GM12801 (cell line): ENCODE results near the gene ZFYVE1.

Experiments
- TF ChIP-seq, protein P1 (sequence below): IDR thresholded peaks from one replicate; pipeline ENCODE4 v1.5.1; 2011; ENCODE audit warnings: control low read depth; ENCODE audit not compliant: insufficient read length; ENCODE audit errors: extremely low read depth

The ZFYVE1 gene

DNA sequence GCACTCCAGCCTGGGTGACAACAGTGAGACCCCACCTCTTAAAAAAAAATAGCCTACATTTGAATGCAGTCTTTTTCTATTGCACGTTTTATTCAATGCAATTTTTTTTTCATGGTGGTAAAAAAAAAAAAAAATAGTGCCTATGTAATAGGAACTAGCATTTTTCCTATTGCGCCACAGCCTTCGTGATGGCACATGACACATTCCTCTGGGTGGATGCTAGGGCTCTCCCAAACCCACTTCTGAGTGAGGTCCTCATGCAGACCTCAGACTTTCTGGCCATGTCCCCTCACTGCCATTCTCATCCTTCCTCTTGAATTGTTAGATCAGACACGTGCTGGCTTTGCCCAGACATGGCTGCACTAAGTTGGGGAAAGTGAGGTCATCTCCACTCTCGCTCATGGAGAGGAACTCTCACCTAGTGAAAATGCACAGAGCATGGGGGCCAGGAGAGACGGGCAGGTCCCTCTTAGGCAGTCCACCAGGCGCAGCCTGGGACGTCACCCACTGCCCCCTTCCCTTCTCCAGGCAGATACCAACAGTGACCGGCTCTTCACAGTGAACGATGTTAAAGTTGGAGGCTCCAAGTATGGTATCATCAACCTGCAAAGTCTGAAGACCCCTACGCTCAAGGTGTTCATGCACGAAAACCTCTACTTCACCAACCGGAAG lies 81.4 kb downstream of the ZFYVE1 start:
- TF ChIP-seq, protein P1, sequence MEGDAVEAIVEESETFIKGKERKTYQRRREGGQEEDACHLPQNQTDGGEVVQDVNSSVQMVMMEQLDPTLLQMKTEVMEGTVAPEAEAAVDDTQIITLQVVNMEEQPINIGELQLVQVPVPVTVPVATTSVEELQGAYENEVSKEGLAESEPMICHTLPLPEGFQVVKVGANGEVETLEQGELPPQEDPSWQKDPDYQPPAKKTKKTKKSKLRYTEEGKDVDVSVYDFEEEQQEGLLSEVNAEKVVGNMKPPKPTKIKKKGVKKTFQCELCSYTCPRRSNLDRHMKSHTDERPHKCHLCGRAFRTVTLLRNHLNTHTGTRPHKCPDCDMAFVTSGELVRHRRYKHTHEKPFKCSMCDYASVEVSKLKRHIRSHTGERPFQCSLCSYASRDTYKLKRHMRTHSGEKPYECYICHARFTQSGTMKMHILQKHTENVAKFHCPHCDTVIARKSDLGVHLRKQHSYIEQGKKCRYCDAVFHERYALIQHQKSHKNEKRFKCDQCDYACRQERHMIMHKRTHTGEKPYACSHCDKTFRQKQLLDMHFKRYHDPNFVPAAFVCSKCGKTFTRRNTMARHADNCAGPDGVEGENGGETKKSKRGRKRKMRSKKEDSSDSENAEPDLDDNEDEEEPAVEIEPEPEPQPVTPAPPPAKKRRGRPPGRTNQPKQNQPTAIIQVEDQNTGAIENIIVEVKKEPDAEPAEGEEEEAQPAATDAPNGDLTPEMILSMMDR = no peak

DNA sequence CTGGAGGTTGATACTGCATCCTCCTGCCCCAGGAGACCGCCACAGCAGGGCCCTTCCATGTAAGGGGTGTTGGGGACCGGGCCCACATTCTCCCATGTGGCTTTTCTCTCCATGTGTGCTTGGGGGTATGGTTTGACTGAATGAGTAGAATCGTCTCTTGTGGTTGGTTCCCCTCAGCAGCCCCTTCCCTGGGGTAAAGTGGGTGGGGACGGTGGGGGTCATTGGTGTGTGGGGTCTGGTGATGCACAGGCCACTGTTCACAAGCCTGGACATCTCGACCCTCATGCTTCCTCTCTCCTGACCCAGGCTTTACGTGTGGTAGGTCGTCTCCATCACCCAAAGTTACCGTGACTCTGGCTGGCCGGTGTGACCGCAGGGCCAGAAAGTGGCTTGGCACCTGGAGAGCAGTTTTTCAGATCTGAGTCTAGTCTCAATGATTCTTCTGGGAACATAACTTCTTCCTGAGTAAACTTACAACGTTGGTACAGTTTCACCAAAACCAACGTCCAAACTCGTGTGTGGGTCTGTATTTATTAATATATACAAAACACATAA lies 83.0 kb downstream of the ZFYVE1 start:
- TF ChIP-seq, protein P1 = no peak

DNA sequence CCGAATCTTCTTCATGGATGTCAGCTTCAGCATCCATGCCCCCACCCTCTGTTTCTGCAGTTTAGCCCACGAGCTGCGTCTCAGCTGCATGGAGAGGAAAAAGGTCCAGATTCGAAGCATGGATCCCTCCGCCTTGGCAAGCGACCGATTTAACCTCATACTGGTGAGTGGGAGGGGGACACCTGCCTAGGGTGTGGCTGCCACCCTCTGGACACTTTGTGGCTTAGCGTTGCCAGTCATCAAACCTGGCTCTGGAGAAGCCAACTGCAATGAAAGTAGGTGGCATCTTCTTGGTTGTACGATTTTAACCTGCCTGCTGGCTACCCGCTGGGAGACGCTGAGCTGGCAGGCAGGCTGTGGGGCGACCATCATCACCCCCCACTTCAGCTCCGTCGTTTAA lies 84.0 kb downstream of the ZFYVE1 start:
- TF ChIP-seq, protein P1 = no peak

DNA sequence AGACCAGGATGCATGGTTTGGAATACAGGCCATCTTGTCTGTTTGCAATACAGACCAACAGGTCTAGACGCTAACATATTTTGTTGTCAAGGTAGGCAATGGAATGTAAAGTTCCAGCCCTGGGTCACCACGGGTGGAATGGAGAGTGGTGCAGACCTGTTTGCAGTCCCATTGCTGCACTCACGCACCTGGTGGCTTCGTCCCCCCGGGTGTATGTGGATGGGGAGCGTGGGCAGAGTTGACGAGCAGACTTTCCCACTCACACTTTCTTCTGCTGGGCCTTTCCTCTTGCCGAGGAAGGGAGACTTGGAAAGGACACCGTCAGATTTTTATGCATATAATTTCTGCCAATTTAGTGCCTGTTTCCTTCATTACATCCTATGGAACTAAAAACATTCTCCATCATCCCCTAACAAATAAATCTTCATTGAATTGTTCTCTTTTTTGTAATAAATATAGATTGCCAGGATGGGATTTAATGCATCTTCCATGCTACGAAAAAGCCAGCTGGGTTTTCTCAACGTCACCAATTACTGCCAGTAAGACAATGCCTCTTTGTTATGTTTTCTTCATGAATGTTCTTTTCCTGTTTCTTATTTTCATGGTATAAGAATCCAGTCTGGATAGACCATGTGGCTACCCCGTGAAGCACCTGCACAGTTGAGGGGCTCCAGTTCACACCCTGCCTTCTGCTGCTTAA lies 85.5 kb downstream of the ZFYVE1 start:
- TF ChIP-seq, protein P1 = no peak

DNA sequence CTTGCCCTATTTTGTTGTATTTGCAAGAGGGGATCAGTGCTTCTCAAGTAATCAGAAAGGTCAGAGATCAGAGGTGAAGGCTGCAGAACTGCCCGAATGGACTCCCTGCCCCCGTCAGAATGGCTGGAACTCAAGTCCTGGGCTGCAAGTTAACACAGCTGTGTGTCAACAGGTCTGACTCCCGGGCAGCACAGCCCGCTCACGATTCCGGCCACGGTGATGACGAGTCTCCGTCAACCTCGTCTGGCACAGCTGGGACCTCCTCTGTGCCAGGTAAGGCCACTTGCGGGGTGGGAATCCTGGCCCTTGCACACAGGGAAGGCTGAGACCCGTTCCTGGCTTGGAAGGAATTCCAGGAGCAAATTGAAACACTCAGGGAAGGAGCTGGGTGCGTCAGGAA lies 87.3 kb downstream of the ZFYVE1 start:
- TF ChIP-seq, protein P1 = no peak

DNA sequence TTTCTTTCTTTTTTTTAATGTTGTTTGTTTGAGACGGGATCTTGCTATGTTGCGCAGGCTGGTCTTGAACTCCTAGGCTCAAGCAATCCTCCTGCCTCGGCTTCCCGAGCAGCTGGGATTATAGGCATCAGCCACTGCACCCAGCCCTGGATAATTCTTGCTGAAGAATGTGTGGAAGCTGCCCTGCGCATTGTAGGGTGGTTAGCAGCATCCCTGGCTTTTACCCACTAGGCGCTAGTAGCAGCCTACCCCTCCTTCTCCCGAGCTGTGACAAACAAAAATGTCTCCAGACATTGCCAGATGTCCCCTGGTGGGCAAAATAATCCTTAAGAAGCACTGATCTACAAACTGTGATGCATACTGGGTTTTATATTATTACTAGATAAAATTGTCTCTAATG lies 94.0 kb downstream of the ZFYVE1 start:
- TF ChIP-seq, protein P1 = no peak

DNA sequence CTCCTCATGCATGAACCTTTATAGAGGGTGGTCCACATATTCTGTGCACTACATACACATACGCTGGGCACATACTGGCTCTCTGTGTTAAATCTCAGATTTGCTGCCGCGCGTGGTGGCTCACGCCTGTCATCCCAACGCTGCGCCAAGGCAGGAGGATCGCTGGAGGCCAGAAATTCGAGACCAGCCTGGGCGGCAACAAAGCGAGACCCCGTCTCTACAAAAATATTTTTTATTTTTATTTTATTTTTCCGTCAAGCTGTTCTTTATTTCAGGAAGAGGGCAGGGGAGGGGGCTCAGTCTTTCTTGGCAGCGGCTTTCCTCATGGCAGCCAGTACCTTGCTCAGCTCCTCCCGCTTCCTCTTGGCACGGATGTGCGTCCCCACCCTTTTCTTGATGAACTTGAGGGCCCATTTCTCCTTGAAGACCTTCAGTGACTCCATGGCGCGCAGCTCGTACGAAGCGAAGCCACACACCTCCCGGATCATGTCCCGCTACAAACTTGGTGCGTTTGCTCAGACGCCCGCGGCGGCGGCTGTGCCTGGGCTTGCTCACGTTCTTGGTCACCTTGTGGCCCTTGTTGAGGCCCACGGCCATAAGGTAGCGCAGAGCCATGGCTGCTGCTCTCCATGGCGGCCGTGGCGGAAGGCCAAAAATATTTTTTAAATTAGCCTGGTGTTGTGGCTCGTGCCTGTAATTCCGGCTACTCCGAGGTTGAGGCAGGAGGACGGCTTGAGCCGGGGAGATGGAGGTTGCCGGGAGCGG lies 97.4 kb downstream of the ZFYVE1 start:
- TF ChIP-seq, protein P1 = no peak
